ENCODE data around the gene KCNH6.

The KCNH6 gene

DNA sequence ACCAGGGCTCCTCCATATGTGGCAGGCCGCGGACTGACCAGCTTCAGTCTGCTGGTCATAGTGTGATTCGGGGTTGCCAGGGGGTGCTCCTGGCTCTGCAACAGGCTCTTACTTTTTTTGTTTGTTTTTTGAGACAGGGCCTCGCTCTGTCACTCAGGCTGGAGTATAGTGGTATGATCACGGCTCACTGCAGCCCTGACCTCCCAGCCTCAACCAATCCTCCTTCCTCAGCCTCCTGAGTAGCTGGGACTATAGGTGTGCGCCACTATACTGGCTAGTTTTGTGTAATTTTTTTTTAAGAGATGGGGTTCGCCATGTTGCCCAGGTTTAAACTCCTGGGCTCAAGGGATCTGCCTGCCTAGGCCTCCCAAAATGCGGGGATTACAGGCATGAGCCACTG, 11.8 kb upstream of the KCNH6 start:
- no peak for DNase-seq

DNA sequence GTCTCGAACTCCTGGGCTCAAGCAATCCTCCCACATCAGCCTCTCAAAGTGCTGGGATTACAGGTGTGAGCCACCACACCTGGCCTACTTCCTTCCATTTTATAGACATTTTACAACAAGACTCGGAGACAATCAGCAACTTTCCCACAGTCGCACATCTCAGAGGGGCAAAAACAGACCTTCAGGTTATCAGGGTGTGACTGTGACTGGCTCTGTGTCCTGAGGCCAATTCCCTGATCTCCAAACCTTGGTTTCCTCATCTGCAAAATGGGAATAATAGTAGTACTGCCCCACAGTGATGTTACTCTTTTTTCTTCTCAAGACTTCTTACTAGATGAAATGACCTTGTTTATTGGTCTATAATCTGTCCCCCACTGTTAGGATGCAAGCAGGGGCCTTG, 10.8 kb upstream of the KCNH6 start:
- no peak for DNase-seq

DNA sequence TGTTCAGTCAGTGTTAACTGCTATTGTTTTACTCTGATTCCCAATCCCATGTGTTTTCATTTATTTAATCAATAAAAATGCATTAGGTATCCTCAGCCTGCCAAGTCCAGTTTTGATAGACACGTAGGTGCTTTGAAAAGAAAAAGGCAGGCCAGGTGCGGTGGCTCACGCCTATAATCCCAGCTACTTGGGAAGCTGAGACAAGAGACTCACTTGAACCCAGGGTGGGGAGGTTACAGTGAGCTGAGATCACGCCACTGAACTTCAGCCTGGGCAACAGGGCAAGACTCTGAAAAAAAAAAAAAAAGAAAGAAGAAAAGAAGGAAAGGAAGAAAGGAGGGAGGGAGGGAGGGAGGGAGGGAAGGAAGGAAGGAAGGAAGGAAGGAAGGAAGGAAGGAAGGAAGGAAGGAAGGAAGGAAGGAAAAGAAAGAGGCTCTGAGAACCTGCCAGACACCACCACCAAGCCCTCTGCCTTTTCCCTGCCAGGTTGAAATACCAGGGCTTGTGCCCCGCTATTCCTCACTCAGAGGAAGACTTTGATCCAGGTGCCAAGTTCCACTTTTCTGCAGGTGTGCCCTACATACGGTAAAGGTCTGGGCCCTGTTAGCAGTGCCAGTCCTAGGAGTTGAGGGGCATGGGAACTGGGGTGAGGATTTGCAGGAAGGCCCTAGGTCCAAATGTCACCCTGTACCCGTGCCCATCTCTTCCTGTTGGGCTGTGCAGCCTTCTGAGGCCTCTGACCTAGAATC, 10.1 kb upstream of the KCNH6 start:
- DNase-seq = no peak

DNA sequence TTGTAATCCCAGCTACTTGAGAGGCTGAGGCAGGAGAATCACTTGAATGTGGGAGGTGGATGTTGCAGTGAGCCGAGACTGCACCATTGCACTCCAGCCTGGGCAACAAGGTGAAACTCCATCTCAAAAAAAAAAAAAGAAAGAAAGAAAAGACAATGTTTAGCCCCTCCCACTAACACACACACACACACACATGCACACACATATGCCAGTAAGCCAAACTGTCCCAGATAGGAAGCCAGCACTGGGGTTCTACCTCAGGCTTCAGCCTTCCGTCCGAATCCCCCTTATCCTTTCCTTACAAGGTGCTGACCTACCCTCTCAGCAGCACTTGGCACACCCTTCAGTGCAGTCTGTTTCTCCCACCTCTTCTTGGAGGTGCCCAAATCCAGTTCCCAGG, 8.7 kb upstream of the KCNH6 start:
- no peak for DNase-seq

DNA sequence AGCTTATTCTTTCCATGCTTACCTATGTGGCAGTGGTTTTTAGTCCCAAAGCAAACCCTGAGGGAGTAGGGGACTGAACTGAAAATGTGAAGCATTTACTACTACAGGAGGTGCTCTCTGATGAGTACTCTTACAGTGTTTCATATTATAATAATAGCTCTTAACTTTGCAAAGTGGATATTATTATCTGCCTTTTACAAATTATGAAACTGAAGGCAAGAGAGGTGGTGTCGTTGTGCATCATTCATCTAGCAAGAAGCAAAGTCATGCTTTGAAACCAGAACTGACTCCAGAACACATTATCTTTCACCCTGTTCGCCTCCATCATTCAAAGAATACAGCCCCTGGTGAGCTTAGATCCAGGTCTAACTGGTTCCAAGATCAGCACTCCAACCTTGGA, 8.2 kb upstream of the KCNH6 start:
- no peak for DNase-seq

DNA sequence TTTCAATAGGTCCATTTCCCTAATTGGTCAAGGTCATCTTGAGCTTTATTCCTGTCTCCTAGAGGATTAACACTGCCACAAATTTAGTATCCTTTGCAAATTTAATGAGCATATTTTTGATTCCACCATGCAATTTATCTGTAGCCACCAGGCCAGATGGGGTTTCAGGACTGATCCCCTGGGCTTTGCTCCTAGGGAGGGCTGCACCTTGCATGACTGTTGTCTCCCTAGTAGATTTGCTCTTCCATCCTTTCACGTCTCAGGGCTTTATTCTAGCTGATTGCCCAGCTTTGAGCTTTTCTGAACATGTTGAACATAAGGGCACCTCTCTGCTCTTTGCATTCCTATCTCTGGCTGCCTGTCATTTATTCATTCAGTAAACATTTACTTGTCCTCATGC, 7.7 kb upstream of the KCNH6 start:
- no peak for DNase-seq

DNA sequence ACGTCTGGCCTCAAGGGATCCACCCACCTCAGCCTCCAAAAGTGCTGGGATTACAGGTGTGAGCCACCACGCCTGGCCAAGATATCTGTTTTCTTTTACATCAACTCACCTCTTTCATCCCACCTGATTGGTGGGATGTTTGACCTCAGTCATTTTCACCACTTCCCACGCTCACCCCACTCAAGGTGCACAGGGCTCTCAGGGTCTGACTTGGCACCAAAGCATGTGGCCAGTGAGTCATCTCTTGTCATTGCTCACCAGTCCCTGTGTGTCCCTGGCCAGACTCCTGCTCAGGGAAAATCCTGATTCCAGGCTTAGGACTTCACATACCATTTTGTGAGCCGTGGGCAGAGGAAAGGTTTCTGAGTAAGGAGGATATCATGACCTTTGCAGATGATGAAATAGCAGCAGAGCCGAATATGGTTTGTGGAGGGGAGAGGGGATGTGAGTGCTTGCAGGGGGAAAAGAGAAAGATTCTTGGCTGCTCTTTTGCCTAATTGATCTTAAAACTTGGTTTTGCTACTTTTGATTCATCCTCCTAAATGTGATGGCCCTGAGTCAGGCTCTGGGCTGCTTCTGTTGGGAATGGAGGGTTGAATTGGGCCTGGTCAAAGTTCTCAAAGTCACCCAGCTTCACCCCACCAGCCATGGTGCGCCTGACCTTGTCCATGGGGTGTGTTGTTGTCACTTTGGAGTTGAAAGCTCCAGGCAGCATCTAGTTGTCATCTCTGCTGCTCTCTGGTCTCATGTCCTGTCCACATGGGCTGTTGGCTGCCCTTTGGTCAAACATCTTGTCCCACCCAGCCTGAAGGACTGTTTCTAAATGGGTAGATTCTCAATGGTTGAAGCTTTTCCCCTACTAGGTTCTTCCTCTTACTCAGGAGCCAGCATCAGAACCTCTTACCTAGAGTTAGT, 6.0 kb upstream of the KCNH6 start:
- no peak for DNase-seq

DNA sequence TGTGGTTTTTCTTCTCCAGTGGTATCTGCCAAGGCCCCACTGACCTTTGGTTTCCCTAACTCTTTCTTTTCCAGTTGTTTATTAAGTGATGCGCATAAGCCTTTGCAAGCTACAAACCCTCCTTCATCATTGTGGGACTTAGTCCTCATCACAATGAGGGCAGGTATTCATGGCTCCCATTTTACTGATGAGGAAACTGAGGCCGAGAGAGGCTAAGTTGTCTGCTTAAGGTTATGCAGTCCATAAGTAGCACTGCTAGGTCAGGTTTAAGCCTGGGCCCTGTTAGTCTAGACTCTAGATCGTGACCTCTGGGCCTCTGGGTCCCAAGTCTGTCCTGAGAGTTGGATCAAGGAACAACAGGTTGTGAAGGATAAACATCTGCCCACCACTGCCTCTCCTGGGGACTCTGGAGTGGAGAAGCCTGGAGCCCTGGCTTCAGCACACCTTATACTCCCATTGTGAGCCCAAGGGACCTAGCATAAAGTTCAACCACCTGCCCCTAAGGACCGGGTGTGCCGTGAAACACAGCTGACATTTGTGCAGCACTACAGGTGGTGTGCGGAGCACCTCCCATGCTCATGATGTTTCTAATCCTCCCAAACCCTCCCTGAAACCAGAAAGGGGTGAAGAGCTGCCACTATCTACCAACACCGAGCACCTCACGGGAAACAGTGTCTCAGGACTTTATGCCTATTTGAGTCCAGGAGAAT, 5.2 kb upstream of the KCNH6 start:
- DNase-seq = no peak

DNA sequence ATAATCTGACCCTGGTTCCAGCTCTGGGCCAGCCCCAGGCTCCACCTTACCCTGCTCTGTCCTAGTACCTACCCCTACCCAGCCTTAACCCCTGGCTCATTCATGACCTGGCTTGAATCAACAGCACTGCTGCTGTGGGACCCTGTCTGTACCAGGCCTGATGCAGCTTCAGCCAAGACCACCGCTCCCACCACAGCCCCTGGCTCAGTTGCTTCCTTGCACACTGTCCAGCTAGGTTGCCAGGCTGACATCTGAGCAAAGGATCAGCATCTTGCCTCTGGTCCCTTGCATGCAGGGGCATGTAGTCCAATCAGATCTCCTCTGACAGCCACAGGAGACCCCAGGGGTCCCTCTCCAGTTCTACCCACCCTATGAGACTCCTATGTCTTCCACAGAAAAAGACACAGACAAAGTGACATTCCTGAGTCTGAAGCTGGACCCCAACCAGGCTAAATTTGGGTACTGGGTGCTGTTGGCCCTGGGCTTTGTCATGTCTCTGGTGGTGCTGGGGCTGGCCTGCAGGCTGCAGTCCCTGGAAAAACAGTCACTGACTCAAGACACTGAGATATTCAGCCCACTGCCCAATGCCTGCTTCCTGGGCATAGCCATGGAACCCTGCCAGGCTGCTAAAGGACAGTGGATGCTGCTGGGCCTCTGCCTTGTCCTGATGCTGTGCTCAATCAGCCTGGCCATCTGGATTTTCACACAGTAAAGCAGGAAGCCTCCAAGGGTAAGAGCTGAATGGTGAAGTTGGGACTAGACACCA, 3.9 kb upstream of the KCNH6 start:
- no peak for DNase-seq

DNA sequence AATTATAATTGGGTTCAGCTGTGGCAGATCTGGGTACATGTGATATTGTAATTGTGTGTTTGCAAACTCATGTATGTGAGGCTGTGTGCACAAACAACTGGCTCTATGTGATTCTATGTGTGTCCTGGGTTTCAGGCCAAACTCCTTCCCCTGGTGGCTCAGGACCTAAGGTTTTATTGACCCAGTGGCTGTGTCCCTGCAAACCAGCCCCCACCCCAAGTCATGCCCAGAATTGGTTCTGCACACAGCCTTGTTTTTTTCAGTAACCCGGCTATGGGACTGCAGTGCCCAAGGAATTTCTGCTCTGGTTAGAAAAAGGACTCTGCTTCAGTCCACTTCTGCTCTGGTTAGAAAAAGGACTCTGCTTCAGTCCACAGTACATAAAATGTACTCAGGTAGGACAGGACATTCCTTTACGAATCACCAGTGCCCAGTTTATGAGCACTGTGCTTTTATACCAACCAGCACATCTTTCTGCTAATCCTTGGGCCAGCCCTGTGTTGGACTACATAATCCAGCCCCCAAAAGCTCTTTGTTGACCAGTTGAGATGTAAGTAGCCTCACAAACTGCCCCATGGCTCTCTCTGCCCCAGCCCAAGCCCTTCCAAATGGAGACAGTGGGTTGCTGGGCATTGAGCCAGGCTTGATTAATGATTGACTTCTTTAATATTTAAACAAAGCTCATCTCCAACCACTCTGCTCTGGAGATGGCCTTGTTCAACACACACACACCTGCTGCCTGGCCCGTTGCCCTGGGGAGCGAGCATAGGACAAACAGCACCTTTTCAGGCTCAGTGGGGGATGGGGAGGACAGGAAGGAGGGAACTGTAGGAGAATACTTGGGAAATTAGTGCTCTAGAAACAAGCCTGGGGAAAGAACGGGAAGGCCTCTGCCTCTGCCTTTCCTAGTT, 2.9 kb upstream of the KCNH6 start:
- no peak for DNase-seq

DNA sequence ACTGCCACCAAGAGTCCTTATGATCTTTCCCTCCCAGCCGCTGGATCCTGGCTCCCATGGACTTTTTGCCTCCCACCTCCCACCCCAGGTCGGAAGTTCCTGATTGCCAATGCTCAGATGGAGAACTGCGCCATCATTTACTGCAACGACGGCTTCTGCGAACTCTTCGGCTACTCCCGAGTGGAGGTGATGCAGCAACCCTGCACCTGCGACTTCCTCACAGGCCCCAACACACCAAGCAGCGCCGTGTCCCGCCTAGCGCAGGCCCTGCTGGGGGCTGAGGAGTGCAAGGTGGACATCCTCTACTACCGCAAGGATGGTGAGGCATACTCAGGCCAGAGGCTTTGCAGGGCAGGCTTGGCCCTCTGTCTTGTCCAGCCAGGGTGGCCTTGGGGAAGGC, 893 bp downstream of the KCNH6 start:
- DNase-seq = no peak

DNA sequence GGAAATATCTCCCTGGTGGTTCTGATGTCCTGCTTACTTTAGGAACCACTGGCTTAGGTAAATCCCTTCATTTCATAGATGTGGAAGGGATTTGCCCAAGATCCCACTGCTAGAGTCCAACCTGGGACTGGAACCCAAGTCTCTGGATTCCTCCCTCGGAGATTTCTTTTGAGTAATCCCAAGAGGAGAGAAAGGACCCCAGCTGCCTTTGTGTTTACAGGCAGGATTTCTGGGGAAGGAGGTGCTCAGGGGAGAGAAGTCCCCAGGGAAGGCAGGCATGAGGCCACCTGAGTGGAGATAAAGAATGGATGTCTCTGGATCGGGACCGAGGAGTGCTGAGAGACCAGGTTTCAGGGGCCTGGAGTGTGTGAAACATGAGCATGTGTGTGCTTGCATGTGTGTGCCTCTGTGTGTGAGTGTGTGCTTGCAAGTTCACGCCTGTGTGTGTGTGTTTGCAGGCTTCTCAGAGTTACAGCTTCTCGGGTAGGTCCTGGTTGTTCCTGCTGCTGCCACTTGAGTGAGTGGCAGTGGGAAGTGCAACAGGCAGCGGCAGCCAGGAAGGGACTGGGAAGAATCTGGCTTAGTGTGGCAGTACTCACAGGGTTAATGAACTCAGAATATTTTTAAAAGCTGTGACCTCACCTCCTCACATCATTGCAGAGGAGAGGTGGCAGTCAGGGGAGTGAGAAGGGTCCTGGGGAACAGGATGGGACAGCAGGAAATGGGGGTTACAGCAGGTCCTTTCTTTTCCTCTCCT, 2.2 kb downstream of the KCNH6 start:
- no peak for DNase-seq

DNA sequence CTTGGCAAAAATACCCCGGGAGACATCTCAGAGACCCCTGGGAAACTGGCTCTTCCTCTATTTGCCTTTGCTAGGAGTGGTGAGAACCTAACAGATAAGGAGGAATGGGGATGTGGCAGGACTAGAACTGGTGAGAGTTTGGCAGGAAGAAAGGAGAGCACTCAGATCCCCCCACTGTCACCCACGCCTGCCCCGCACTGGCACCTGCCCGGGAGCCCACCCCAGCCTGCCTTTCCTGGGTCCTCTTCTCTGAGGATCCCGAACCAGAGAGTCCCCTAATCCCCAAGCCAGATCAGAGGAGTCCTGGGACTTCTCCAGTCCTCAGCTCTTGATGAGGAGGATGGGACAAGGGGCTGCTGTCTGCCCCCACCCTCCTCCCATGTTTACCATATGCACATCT, 3.7 kb downstream of the KCNH6 start:
- no peak for DNase-seq

DNA sequence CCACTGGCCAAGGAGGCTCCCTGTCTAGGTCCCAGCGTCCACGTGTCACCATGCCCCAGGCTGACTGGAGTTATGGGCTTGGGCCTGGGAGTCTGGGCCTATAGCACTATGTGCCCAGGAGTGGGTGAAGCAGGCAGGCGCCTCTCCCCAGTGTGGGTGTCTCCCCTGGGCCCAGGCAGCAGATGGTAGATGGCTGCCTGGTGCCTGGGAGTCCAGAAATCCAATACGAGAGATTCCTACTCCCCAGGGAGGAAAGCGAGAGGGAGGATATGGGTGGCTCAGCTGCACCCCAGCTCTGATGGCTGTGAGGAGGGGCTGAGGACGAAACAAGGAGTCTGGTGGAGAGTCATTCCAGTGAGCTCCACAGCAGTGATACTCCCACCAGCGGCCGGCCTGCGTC, 5.0 kb downstream of the KCNH6 start:
- no peak for DNase-seq

DNA sequence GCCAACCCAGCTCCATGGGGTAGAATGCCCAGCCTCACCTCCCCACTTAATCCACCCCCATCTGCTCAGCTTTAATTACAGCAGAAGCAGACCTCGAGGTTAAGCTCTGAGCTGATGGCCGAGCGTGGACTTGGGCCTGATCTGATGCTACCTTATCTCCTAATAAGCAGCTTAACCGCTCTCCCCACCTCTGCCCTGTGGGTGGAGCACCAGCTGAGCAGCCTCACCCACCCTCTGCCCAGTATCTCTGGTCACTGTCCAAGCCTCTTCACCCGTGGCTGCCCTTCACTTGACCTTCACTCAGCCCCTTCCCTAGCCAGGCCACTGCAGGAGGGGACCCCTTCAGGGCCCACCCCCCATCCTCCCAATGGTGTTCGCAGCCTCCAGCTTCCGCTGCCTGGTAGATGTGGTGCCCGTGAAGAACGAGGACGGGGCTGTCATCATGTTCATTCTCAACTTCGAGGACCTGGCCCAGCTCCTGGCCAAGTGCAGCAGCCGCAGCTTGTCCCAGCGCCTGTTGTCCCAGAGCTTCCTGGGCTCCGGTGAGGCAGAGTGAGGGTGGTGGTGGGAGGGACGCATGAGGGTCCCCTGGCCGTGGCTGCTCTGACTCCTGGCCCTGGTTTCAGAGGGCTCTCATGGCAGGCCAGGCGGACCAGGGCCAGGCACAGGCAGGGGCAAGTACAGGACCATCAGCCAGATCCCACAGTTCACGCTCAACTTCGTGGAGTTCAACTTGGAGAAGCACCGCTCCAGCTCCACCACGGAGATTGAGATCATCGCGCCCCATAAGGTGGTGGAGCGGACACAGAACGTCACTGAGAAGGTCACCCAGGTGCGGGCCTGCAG, 6.8 kb downstream of the KCNH6 start:
- DNase-seq = no peak

DNA sequence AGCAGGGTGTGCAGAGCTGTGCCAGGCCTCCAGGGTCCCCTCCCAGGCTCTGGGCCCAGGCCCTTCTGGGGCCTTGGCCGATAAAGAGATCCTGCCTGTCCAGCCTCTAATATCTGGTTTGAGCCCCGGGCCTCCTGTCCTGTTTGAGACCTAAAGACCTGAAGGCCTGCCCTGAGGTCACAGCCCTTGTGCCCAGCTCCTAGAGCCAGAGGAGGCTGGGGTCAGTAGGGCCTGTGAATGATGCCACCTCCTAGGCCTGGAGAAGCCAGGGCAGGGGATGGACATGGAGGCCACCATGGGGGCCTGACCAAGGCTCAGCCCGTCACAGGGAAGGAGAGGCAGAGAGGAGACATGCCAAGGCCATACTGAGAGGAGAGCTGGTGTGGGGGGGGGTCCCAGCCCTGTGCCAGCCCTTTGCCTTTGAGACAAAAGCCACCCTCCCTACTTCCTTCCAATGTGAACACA, 7.4 kb downstream of the KCNH6 start:
- DNase-seq = no peak

DNA sequence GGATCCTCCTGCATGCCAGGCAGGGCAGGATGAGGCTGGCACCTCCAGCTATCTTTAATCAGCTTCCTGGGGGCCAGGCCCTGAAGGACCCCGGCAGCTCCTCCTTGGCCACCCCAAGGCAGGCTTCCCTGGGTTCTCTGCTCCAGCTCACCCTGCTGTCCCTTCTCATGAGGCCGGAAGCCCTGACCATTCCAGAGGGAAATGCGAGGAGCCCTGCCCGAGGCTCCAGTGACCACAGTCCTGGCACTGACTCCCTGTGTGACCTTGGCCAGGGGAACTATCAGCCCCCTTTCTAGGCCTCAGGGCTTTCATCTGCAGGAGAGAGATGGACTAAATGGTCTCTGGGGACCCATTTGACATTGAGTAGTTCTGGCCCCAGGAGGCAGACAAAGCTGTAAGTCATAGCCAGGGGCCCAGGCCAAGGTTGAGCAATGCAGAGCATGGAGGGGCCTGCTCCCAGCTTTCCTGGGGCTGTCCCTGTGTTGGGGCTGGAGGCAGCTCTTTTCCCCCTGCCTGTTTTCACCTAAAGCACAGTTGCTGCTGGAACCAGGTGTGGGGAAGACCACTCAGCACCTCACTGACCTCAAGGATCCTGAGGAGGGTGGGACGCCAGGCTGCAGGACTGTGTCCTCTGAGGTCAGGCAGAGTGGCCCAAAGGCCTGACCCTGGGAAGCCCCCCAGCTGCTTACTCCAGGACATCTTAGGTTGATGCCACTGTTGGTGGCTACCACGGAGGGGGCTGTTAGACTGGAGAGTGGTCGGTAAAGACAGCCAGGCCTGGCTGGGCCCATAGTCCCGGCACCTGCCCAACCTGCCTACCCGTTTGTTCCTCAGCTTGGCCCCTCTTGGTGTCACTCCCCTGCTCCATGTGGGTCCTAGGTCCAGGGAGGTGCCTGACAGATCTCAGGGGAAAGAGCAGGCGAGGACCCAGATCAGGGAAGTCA, 8.1 kb downstream of the KCNH6 start:
- DNase-seq = no peak

DNA sequence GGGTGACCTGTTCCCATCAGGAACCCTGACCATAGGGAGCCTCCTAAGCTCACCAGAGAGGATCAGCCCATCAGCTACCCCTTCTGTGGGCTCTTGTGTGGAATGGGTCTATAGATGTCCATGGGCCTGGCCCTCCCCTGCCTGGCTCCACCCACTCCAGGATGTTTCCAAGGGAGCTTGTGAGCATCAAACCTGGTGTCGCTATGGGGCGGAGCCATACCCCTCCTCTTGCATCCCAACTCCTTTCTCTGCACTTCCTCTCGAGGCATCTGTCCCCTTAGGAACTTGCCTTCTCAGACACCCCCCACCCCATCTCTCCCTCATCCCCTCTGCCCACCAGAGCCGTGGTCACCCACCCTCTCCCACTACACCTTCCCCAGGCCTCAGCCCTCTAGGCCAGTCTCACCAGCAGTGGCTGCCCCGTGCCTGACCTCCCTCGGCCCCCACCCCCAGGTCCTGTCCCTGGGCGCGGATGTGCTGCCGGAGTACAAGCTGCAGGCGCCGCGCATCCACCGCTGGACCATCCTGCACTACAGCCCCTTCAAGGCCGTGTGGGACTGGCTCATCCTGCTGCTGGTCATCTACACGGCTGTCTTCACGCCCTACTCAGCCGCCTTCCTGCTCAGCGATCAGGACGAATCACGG, 10.4 kb downstream of the KCNH6 start:
- DNase-seq = no peak

All from GDM1 (cell line).